ENCODE results near the gene TSPY8. TPM values are rescaled to one million over a fixed set of nuclear protein-coding genes. Genes with fewer than 3 reads are reported as not detected.
"Not testable (repeated sequence)": the region's sequence is repeated elsewhere in the genome, so short reads cannot be mapped to it uniquely, and the experiment has no call there.

The TSPY8 gene, protein sequence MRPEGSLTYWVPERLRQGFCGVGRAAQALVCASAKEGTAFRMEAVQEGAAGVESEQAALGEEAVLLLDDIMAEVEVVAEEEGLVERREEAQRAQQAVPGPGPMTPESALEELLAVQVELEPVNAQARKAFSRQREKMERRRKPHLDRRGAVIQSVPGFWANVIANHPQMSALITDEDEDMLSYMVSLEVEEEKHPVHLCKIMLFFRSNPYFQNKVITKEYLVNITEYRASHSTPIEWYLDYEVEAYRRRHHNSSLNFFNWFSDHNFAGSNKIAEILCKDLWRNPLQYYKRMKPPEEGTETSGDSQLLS
- total RNA-seq, result not detected

DNA sequence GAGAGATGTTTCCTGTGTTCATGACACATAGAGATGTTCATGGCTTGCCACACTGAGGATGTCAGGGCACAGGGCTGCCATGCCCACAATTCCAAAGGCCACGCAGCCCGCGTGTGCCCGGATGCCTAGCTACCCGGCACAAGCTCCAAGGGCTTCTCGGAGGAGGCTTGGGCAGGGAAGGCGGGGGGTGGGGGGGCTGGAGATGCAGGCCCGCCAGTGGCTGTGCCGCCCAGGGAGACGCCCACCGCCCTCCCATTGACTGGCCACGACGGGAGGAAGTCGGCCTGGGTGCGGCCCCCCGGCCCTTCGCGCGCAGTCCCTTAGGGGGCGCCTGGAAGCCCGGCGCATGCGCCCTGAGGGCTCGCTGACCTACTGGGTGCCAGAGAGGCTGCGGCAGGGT, at the start of gene TSPY8:
TSS of gene TSPY8 (plus strand) at position 301 of the 400 bp plus-strand sequence. CDS start at position 347, 46 bp downstream.
- H3K27ac Mint-ChIP-seq; ATAC-seq (replicated peaks); H3K4me1 Mint-ChIP-seq; H3K36me3 Mint-ChIP-seq (ENCODE audit: low read depth); H3K9me3 Mint-ChIP-seq; H3K4me3 Mint-ChIP-seq; H3K27me3 Mint-ChIP-seq: not testable (repeated sequence)

DNA sequence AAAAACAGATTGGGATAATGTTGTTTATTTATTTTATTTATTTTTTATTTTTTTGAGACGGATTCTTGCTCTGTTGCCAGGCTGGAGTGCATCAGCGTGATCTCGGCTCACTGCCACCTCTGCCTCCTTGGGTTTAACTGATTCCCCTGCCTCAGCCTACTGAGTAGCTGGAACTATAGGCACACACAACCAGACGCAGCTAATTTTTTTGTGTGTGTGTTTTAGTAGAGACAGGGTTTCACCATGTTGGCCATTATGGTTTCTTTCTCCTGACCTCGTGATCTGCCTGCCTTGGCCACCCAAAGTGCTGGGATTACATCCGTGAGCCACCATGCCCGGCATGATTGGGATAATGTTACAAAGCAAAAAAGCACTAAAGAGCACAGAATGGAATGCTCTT, 36.6 kb upstream of the TSPY8 start:
- Mint-ChIP-seq H3K27me3 (no peaks in the 10 kb centered on the region), H3K36me3 (ENCODE audit: low read depth) (no peaks in the 10 kb centered on the region), H3K9me3 (no peaks in the 10 kb centered on the region), H3K27ac (no peak overlapping the region), H3K4me3 (no peak overlapping the region), H3K4me1 (no peaks in the 10 kb centered on the region)
- ATAC-seq (replicated peaks), result no peak

DNA sequence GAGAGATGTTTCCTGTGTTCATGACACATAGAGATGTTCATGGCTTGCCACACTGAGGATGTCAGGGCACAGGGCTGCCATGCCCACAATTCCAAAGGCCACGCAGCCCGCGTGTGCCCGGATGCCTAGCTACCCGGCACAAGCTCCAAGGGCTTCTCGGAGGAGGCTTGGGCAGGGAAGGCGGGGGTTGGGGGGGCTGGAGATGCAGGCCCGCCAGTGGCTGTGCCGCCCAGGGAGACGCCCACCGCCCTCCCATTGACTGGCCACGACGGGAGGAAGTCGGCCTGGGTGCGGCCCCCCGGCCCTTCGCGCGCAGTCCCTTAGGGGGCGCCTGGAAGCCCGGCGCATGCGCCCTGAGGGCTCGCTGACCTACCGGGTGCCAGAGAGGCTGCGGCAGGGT, 20.4 kb upstream of the TSPY8 start, which contains the start of gene TSPY4:
TSS of gene TSPY4 (plus strand) at position 301 of the 400 bp plus-strand sequence. CDS start at position 347, 46 bp downstream.
- not testable (repeated sequence) for H3K9me3 Mint-ChIP-seq

DNA sequence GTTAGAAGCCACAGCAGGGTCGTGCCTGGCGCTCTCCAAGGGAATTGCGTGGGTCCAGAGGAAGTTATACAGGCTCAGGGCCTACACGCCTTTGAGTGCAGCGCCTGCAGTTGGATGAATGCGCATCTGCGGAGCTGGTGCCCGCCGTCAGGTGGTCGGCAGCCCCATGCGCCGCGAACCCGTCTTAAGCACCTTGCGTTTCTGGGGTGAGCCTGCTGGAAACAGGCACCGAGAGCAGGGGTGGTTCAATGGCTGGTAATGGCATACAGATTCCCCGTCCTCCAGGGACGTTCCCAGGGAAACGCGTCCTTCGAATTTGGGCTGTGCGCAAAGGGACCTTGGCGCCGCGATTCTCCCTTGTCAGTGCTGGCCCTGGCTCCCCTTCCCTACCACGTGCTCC, 38.9 kb downstream of the TSPY8 start:
- not testable (repeated sequence) for H3K9me3 Mint-ChIP-seq; H3K4me1 Mint-ChIP-seq; H3K4me3 Mint-ChIP-seq; ATAC-seq (replicated peaks); H3K27ac Mint-ChIP-seq; H3K36me3 Mint-ChIP-seq (ENCODE audit: low read depth); H3K27me3 Mint-ChIP-seq

More for the DNA sequence above, 20.4 kb upstream of the TSPY8 start, which contains the start of gene TSPY4:
- ATAC-seq (replicated peaks); H3K4me1 Mint-ChIP-seq; H3K36me3 Mint-ChIP-seq (ENCODE audit: low read depth); H3K4me3 Mint-ChIP-seq; H3K27me3 Mint-ChIP-seq; H3K27ac Mint-ChIP-seq: not testable (repeated sequence)

DNA sequence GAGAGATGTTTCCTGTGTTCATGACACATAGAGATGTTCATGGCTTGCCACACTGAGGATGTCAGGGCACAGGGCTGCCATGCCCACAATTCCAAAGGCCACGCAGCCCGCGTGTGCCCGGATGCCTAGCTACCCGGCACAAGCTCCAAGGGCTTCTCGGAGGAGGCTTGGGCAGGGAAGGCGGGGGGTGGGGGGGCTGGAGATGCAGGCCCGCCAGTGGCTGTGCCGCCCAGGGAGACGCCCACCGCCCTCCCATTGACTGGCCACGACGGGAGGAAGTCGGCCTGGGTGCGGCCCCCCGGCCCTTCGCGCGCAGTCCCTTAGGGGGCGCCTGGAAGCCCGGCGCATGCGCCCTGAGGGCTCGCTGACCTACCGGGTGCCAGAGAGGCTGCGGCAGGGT, 40.5 kb downstream of the TSPY8 start, which contains the start of gene TSPY3:
TSS of gene TSPY3 (plus strand) at position 301 of the 400 bp plus-strand sequence. CDS start at position 347, 46 bp downstream.
- not testable (repeated sequence) for H3K4me3 Mint-ChIP-seq; H3K27me3 Mint-ChIP-seq; H3K9me3 Mint-ChIP-seq; H3K27ac Mint-ChIP-seq; H3K4me1 Mint-ChIP-seq; H3K36me3 Mint-ChIP-seq (ENCODE audit: low read depth); ATAC-seq (replicated peaks)

Other genes with a start within 250 kb of the TSPY8 start
- not detected for gene TSPY4, start 20.3 kb upstream of the TSPY8 start, total RNA-seq
- not detected for gene TSPY3, start 40.6 kb downstream of the TSPY8 start, total RNA-seq
- gene TSPY1, start 109.2 kb downstream of the TSPY8 start, total RNA-seq, result not detected
- gene TSPY9, start 129.5 kb downstream of the TSPY8 start, total RNA-seq, result not detected
- not detected for gene TSPY10, start 170.1 kb downstream of the TSPY8 start, total RNA-seq

All from activated T-helper 17 cell treated with anti-CD3 and anti-CD28 coated beads, Interleukin-2, amount 50 U/mL, for 72 hours (primary cell).